ENCODE measurements around the gene FRMPD4.
"Not testable (repeated sequence)": the region's sequence is repeated elsewhere in the genome, so short reads cannot be mapped to it uniquely, and the experiment has no call there.

FRMPD4 gene

GRCh38 chrX:12138361-12139313 lies at the start of gene FRMPD4:
Gene FRMPD4 (plus strand): TSS chrX:12138473. CDS start chrX:12138972, 499 bp downstream.
- no peak for DNase-seq

- no peak for DNase-seq
These were observed 48.5 kb upstream of the FRMPD4 start for GRCh38 chrX:12089740-12090139.

- DNase-seq: no peak
These were observed 25.0 kb upstream of the FRMPD4 start for GRCh38 chrX:12113321-12113720.

GRCh38 chrX:12115377-12115776 lies 22.9 kb upstream of the FRMPD4 start:
- no peak for DNase-seq

GRCh38 chrX:12118134-12118533 lies 20.1 kb upstream of the FRMPD4 start:
- DNase-seq: no peak

GRCh38 chrX:12128017-12128416 lies 10.3 kb upstream of the FRMPD4 start:
- DNase-seq: no peak

- DNase-seq: no peak
These were observed 317 bp upstream of the FRMPD4 start for GRCh38 chrX:12137951-12138360.

GRCh38 chrX:12139934-12140611 lies 1.8 kb downstream of the FRMPD4 start:
- no peak for DNase-seq

GRCh38 chrX:12141511-12141910 lies 3.2 kb downstream of the FRMPD4 start:
- DNase-seq: no peak

GRCh38 chrX:12142661-12143060 lies 4.4 kb downstream of the FRMPD4 start:
- no peak for DNase-seq

- DNase-seq: no peak
These were observed 7.1 kb downstream of the FRMPD4 start for GRCh38 chrX:12145402-12145801.

DNA sequence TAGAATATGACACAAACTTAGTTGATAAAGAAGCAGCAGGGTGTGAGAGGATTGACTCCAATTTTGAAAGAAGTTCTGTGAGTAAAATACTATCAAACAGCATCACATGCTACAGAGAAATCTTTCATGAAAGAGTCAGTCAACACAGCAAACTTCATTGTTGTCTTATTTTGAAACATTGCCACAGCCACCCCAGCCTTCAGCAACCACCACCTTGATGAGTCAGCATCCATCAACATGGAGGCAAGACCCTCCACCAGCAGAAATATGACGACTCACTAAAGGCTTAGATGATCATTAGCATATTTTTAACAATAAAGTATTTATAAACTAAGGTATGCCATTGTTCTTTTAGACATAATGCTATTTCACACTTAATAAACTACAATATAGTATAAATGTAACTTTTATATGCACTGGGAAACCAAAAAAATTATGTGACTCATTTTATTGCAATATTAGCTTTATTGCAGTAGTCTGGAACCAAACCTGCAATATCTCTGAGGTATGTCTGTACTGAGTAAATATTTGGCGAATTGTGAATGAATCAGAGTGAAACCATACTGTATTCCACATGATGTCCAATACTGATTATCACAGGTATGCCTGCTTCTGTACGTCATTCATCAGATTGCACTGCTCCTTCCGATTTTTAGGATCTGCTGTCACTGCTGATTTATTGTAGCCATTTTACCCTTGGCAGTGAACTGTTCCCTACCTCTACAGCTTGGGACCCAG lies 11.6 kb downstream of the FRMPD4 start:
- no peak for DNase-seq

- DNase-seq: no peak
These were observed 15.0 kb downstream of the FRMPD4 start for GRCh38 chrX:12153317-12153716.

GRCh38 chrX:12153741-12154140 lies 15.5 kb downstream of the FRMPD4 start:
- no peak for DNase-seq

DNA sequence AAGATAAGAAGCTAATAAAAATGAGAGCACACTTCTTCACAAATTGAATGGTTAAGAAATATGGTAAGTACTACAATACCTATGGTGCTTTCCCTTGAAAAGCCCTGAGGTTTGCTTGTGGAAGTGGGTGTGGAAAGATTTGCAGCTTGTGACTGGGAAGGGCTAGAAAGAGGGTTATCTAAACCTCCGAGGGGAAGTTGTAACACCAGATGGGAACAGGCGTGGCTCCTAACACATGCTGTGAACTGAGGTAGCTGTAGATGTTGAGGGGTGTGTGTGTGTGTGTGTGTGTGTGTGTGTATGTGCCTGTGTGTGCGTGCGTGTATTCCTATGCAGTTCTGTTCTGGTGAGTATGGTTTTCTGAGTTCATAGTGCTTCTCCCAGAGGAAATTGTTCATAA lies 21.5 kb downstream of the FRMPD4 start:
- DNase-seq: no peak

DNA sequence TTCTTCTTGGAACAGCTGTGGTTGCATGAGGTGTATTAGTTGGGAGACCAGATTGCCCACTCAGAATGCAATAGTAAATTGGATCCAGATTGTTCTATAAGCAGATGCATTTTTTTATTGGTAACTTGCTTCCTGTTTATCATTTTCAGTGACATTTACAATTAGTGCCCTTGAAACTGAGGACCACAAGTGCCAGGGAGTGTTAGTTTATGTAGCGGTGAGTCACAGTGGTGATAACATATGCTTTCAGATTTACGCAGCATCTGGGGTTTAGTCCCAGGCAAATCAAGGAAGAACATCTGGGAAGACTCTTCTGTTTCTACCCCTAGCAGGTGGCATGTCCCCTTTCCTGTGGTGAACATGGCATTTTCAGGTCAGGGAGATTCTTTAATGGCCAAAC lies 24.1 kb downstream of the FRMPD4 start:
- no peak for DNase-seq

- not testable (repeated sequence) for DNase-seq
These were observed 25.9 kb downstream of the FRMPD4 start for GRCh38 chrX:12164180-12164579.

GRCh38 chrX:12170755-12171154 lies 32.5 kb downstream of the FRMPD4 start:
- no peak for DNase-seq

GRCh38 chrX:12174358-12174757 lies 36.1 kb downstream of the FRMPD4 start:
- DNase-seq: no peak

GRCh38 chrX:12197030-12197429 lies 58.8 kb downstream of the FRMPD4 start:
- no peak for DNase-seq

- DNase-seq: no peak
These were observed 68.1 kb downstream of the FRMPD4 start for GRCh38 chrX:12206413-12206812.

DNA sequence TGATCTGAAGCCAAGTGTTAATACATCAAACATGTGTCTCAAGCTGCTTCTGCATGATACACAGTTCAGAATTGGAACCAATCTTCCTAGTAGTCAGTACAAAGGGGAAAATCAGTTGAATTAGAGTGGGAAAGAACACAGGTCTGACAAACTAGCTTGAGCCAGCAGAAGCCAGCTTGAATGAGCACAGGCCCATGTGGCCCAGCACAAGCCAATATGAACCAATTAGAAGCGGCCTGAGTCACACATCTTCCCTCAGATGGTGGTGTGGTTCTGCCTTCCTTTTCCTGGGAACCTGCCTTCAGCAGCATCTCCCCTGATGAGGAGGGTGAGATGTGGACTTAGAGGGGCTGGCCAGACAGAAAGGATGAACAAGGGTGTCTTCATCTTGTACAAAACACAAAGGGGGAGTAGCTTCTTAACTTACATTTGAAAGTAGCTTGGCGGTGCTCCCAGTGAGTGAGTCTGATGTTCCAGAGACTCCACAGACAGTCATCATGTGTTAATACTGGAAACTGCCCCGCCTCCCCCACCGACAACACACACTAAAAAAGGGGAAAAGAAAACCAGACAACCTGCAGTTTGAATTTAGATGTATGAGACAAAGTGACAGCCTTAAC lies 72.0 kb downstream of the FRMPD4 start:
- no peak for DNase-seq

DNA sequence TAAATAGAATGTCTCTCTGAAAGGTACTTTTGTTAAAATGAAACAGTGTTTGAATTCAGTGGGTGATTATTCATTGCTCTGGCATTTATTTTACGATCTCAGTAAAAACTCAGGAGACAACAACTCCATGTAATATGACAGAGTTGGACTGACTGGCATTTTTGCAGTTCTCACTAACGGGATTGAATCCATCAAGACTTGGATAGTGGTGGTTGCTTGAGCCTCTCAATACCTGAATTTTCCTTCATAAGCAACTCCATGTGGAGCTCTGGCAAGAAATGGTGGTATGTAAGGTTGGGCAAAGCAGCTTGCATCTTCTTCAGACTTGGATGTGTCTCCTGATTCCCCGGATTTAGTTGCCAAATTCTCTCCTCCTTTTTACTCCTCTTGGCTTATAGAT lies 72.7 kb downstream of the FRMPD4 start:
- DNase-seq: no peak

Data from inflammatory macrophage treated with lipopolysaccharide for 1 hour (primary cell).